HepG2 (cell line): ENCODE measurements around the gene AP1S3. TPM values are rescaled to one million over a fixed set of nuclear protein-coding genes. Genes with fewer than 3 reads are reported as not detected.

ENCODE experiments used
- ATAC-seq: fragments of 200-7000 bp; cut with Tn5 transposase; 3 replicates; pipeline ENCODE4 v1.9.1; 2020; ENCODE audit warnings: mild to moderate bottlenecking, moderate library complexity
- BruUV-seq: library from RNA; stranded (reverse); fragments of 400-500 nt; replicated peaks from 2 replicates; lab custom pipeline; 2021; lab: Mats Ljungman, UMichigan
- CTCF ChIA-PET: fragments of 300-600 bp; formaldehyde crosslinking; extraction: SDS; loops from one replicate; lab custom pipeline; 2021; ENCODE audit warnings: low total read pairs, inconsistent platforms, low intra/inter-chr PET ratio; lab: Yijun Ruan, JAX
- POLR2A ChIA-PET: fragments of 350-600 bp; sonication (Branson Sonifier 250); formaldehyde crosslinking; loops from one replicate; lab custom pipeline; 2020; ENCODE audit warnings: antibody characterized with exemption, inconsistent platforms; lab: Yijun Ruan, JAX
- DNase-seq: peaks from one replicate; pipeline ENCODE4 v3.0.0-alpha.2; 2015; ENCODE audit warnings: low spot score
- FAIRE-seq: peaks from 3 replicates; lab custom pipeline; 2011; peaks lifted over from hg19 to GRCh38; lab: Jason Lieb, UNC
- H2AFZ ChIP-seq: one replicate; pipeline ENCODE4 v1.6.1; 2011; ENCODE audit warnings: low read length, inconsistent platforms
- H3K27ac ChIP-seq: fragments of 300-600 bp; 3 replicates; pipeline ENCODE4 v1.8.0; 2011; ENCODE audit warnings: mixed run types, mild to moderate bottlenecking, mixed read lengths, low read length, inconsistent platforms; ENCODE audit not compliant: insufficient read depth; ENCODE audit errors: extremely low read length
- H3K27me3 ChIP-seq, 2 experiments: fragments of 200-600 bp in 1 of 2; 2 replicates in 1 of 2; 3 replicates in 1 of 2; pipeline versions ENCODE4 v1.6.0 to v1.8.0; 2011; ENCODE audit warnings: low read length in 2 of 2, mild to moderate bottlenecking in 2 of 2, moderate library complexity in 2 of 2, inconsistent platforms in 1 of 2; ENCODE audit not compliant: insufficient read depth in 2 of 2, control insufficient read depth in 1 of 2
- H3K36me3 ChIP-seq, 2 experiments: fragments of 200-600 bp in 1 of 2; replicated peaks in 1 of 2; 2 replicates in 1 of 2; 3 replicates in 1 of 2; pipeline versions ENCODE4 v1.5.1 to v1.8.0; 2011; ENCODE audit warnings: low read length in 2 of 2, inconsistent platforms in 1 of 2; ENCODE audit not compliant: insufficient read depth in 2 of 2, control insufficient read depth in 1 of 2
- H3K4me1 ChIP-seq: 2 replicates; pipeline ENCODE4 v1.5.1; 2012; ENCODE audit warnings: low read length, inconsistent platforms; ENCODE audit not compliant: insufficient read depth
- H3K4me2 ChIP-seq: 2 replicates; pipeline ENCODE4 v1.6.0; 2011; ENCODE audit warnings: low read depth, low read length, inconsistent platforms
- H3K4me3 ChIP-seq, 3 experiments: fragments of 200-600 bp in 1 of 3; sonication (generic), shearing (Covaris generic) in 1 of 3; replicated peaks in 1 of 3; 2 replicates each; pipeline ENCODE4 v1.5.1; 2011 to 2016; ENCODE audit warnings: low read length in 3 of 3, inconsistent platforms in 2 of 3, low read depth in 2 of 3, mild to moderate bottlenecking in 2 of 3, control low read depth in 1 of 3, mixed read lengths in 1 of 3; ENCODE audit not compliant: insufficient read depth in 1 of 3
- H3K79me2 ChIP-seq: one replicate; pipeline ENCODE4 v1.6.1; 2011; ENCODE audit warnings: low read length, inconsistent platforms; ENCODE audit not compliant: insufficient read depth
- H3K9ac ChIP-seq: 2 replicates; pipeline ENCODE4 v1.6.0; 2011; ENCODE audit warnings: mild to moderate bottlenecking, low read depth, low read length, inconsistent platforms; ENCODE audit not compliant: insufficient read depth
- H3K9me3 ChIP-seq: 2 replicates; pipeline ENCODE4 v1.5.1; 2012; ENCODE audit warnings: mild to moderate bottlenecking, low read length
- H4K20me1 ChIP-seq: 2 replicates; pipeline ENCODE4 v1.6.0; 2011; ENCODE audit warnings: inconsistent platforms, mild to moderate bottlenecking, low read length, moderate library complexity; ENCODE audit not compliant: insufficient read depth
- HCFC1 ChIP-seq: fragments of 150-350 bp; IDR thresholded peaks from 2 replicates; pipeline ENCODE4 v1.6.1; 2014; ENCODE audit warnings: low read depth, low read length
- IKZF1 ChIP-seq: fragments of 450-650 bp; IDR thresholded peaks from 2 replicates; pipeline ENCODE4 v1.7.1; 2016
- KLF9 ChIP-seq: IDR thresholded peaks from 2 replicates; pipeline ENCODE4 v1.6.1; 2016; ENCODE audit warnings: low read depth
- MZF1 ChIP-seq: sonication (generic); formaldehyde crosslinking; IDR thresholded peaks from 2 replicates; pipeline ENCODE4 v1.8.1; 2023; ENCODE audit warnings: mild to moderate bottlenecking, missing genetic modification reagents, borderline replicate concordance
- NFYC ChIP-seq: IDR thresholded peaks from 2 replicates; pipeline ENCODE4 v1.6.1; 2016; ENCODE audit warnings: missing genetic modification reagents, missing compliant biosample characterization
- NR2F6 ChIP-seq, 2 experiments: IDR thresholded peaks; 2 replicates each; pipeline ENCODE4 v1.6.1; 2016; ENCODE audit warnings: antibody characterized with exemption in 1 of 2, mild to moderate bottlenecking in 1 of 2
- RARG ChIP-seq: sonication (generic); formaldehyde crosslinking; IDR thresholded peaks from 2 replicates; pipeline ENCODE4 v1.4.0; 2020; ENCODE audit warnings: low read depth, mild to moderate bottlenecking, missing genetic modification reagents
- ZBTB3 ChIP-seq: sonication (generic); formaldehyde crosslinking; IDR thresholded peaks from 2 replicates; pipeline ENCODE4 v1.4.0; 2020; ENCODE audit warnings: low read depth, mild to moderate bottlenecking, moderate library complexity, missing genetic modification reagents, borderline replicate concordance
- ZNF329 ChIP-seq: sonication (generic); formaldehyde crosslinking; IDR thresholded peaks from 2 replicates; pipeline ENCODE4 v1.9.0; 2021; ENCODE audit warnings: low read depth, mild to moderate bottlenecking, missing genetic modification reagents
- WGBS: methylation state at CpG from one replicate; pipeline ENCODE4 v1.1.6; 2017; ENCODE audit warnings: low lambda C conversion rate; 5-methylcytosine and 5-hydroxymethylcytosine counted together
- in situ Hi-C: cut with HindIII; loops from 2 replicates; pipeline ENCODE4 v1.10.0; 2017; ENCODE audit warnings: low pct_unique_long_range_greater_than_20kb; ENCODE audit not compliant: extremely low pct_ligation_motif_present
- intact Hi-C: fragments of 100-400 bp; cut with micrococcal nuclease; formaldehyde crosslinking; loops from one replicate; pipeline ENCODE4 v1.10.0; 2022; ENCODE audit not compliant: unreplicated experiment
- polyA plus RNA-seq, 8 experiments: library from polyadenylated mRNA; depleted of rRNA in 3 of 8; stranded (reverse) in 7 of 8; unstranded in 1 of 8; fragments of >200 nt; fragmentation: Illumina TruSeq in 4 of 8; extraction: Trizol in 4 of 8; gene quantifications; 2 replicates each; pipeline versions ENCODE4 v1.2.1 to v1.2.3, GENCODE V29; 2011 to 2016; ENCODE audit warnings: low read depth in 4 of 8, missing spikeins in 1 of 8, mixed read lengths in 1 of 8; ENCODE audit not compliant: insufficient read depth in 1 of 8
- total RNA-seq, 5 experiments: library from RNA; depleted of rRNA; stranded (reverse); fragments of >200 nt; fragmentation: Illumina TruSeq; extraction: Trizol; gene quantifications; 2 replicates each; pipeline ENCODE4 v1.2.3, GENCODE V29; 2016; ENCODE audit warnings: low read depth in 1 of 5
- TF ChIP-seq, protein P1 (sequence below): sonication (generic); formaldehyde crosslinking; conservative IDR thresholded peaks from 2 replicates; pipeline ENCODE4 v1.8.0; 2022; ENCODE audit warnings: missing genetic modification reagents

The AP1S3 gene
- total and polyA plus RNA-seq, 2 of the 13 experiments (the other 11 are each of a cell fraction or from before 2014, with no cell fraction given), result 3.0 to 16.3 TPM

- ChIA-PET POLR2A (no interaction called here), CTCF (no interaction called here)
- no peak overlapping the region for H3K27ac ChIP-seq
- DNase-seq (no peak), FAIRE-seq (no peak), ATAC-seq (no peak)
- no peak overlapping the region for H3K4me2 ChIP-seq
- no peak overlapping the region for H3K9ac ChIP-seq
- TF ChIP-seq KLF9 (CRISPR knock-in tag), result no peak
- no peak for TF ChIP-seq HCFC1
- no peak for TF ChIP-seq RARG (CRISPR knock-in tag)
- no peak for TF ChIP-seq NFYC (CRISPR knock-in tag)
- TF ChIP-seq MZF1, result no peak
- no peak for TF ChIP-seq ZBTB3 (CRISPR knock-in tag)
- TF ChIP-seq ZNF329 (CRISPR knock-in tag), result no peak
- no peak for TF ChIP-seq IKZF1
- no peak for TF ChIP-seq NR2F6 (IDR thresholded peaks at IDR 0.05)
- no peak for TF ChIP-seq NR2F6 (CRISPR knock-in tag; IDR thresholded peaks at IDR 0.05)
- TF ChIP-seq, protein P1, sequence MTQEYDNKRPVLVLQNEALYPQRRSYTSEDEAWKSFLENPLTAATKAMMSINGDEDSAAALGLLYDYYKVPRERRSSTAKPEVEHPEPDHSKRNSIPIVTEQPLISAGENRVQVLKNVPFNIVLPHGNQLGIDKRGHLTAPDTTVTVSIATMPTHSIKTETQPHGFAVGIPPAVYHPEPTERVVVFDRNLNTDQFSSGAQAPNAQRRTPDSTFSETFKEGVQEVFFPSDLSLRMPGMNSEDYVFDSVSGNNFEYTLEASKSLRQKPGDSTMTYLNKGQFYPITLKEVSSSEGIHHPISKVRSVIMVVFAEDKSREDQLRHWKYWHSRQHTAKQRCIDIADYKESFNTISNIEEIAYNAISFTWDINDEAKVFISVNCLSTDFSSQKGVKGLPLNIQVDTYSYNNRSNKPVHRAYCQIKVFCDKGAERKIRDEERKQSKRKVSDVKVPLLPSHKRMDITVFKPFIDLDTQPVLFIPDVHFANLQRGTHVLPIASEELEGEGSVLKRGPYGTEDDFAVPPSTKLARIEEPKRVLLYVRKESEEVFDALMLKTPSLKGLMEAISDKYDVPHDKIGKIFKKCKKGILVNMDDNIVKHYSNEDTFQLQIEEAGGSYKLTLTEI (CRISPR knock-in tag), result no peak
- no TSS peak for BruUV-seq
- H3K9me3 ChIP-seq, result no peaks in the 10 kb centered on the region
- intact Hi-C loops, result no loop called here
- no peaks in the 10 kb centered on the region for H4K20me1 ChIP-seq
- H2AFZ ChIP-seq, result no peak overlapping the region
- H3K4me1 ChIP-seq, result no peaks in the 10 kb centered on the region
- no peaks in the 10 kb centered on the region for H3K36me3 ChIP-seq
- H3K79me2 ChIP-seq, result no peaks in the 10 kb centered on the region
- WGBS, result 69% methylated on average over 3 of the region's 3 CpGs
- in situ Hi-C loops, result no loop called here
- H3K4me3 ChIP-seq, result no peak overlapping the region
- no peaks in the 10 kb centered on the region for H3K27me3 ChIP-seq
Observed at GRCh38 chr2:223819891-223820290, 17.5 kb downstream of the AP1S3 start.
